Measurements from ENCODE around the gene RUNX1.
A peak's percentile ranks its signal among the peaks of the same experiment; 100 is the strongest.
"Not testable (repeated sequence)": the region's sequence is repeated elsewhere in the genome, so short reads cannot be mapped to it uniquely, and the experiment has no call there.

RUNX1 gene

DNA sequence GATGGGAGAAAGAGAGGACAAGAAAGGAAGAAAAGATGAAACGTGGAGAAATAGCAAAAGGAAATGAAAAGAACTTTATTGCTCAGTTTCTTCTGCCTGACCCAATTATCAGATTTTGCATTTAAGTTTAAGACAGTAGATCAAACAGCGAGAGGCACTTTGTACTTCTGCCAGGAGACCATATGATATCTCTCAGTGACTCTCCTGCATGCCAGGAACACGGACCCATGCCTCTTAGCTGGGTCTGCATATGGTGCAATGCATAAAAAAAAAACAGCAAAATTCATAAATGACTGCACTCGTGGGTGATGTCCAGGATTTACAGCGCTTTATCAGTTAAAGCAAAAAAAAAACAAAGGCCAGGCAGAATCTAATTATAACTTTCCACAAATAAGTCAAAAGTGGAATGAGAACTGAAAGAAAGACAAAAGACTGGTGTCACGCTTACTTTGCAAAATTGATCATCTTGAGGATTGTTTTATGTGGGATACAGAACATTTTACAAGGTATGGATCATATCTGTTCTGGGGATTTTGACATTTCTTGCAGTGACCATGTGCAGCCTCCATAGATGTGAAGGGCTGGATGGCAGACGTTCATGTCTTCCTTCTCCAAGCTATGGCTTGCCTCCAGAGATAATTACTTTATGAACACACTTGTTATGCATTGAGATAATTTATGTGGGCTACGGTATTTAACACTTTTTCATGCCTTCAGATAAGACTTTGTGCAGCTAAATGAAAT, 79.5 kb downstream of the RUNX1 start:
- DNase-seq (ENCODE audit: low read depth) = no peak

DNA sequence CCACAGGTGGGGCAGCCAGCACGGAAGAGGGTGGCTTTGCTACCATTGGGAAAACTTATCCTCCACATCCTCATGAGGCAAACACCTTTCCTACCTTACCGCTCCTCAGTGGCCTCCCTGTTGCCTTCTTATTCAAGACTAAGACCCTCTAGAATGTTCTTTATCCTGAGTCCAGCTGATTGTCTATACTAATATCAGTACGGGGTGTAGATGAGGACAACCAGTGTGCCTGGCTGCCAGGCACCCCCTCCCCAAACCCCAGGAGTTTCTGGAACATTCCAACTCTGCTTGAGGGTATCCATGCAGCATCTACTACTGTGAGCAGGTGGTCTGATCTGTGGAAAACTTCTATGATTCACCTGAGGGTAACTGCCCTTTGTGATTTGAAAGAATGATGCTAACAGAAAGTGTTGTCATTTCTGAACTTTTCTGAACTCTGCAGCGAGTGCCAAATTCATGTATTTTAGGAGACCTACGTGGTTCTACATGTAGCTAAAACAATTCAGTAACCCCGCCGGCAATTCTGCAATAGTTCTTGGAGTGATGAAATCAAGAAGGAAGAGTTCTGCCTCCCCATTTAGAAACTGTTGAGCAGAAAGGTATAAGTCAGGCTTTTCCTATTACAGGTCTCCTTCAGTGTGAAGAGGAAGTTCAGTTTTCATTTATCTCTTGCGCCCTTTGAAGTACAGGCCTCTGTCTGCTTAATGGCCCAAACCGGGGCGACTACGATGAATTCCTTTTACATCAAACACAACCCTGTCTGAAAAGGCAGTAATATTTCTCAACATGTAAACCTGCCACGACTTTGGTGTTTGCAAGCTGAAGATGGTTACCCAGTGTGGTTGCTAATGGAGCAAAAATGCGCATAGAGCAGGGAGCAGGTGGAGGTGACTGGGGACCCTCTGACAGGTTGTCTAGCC, 80.4 kb downstream of the RUNX1 start:
- DNase-seq (ENCODE audit: low read depth) = peak; percentile 11

DNA sequence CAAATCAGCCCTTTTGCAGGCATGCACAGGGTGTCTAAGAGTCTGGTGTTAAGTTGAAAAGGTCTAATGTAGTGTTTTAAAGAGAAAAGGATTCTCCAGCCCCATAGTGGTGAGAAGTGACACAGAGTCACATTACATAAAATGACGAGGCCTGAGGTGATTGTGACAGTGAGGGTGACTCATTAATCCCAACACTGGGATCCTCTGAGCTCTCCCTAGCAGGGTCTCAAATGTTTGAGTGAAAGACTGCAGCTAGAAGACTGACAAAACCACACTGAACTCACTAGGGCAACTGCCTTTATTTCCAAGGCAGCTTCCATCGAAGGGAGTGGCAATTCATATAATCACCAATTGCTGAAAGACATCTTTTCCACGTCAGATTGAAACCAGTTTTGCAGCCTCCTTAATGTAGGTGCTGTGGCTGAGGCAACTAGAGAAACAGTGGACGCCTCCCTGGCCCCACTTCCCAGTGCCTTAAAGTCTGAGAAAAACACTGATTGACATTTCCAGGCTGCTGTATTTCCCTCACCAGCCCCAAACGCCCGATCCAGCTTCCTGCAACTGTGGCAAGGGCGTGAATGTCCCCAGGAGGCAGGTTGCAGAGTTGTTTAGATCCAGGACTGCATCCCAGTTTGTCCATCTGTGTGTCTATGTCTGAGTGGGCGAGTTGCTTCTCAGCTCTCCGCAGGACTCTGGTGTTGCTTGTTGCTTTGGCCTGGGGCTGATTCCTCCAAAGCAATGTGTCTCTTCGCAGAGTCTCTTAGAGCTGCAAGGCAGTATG, 81.4 kb downstream of the RUNX1 start:
- peak; percentile 21 for DNase-seq (ENCODE audit: low read depth)

DNA sequence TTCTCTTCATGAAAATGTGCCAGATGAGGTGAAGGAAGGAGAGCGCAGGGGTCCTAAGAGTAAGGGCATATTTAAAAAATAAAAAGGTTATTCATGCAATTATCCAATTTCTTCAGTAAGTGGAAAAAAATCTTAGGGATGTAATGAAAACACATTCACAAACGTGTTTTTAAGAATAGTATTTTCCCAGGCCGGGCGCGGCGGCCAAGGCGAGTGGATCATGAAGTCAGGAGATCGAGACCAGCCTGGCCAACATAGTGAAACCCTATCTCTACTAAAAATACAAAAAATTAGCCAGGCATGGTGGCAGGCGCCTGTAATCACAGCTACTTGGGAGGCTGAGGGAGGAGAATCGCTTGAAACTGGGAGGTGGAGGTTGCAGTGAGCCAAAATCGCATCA, 82.2 kb downstream of the RUNX1 start:
- not testable (repeated sequence) for DNase-seq (ENCODE audit: low read depth)

DNA sequence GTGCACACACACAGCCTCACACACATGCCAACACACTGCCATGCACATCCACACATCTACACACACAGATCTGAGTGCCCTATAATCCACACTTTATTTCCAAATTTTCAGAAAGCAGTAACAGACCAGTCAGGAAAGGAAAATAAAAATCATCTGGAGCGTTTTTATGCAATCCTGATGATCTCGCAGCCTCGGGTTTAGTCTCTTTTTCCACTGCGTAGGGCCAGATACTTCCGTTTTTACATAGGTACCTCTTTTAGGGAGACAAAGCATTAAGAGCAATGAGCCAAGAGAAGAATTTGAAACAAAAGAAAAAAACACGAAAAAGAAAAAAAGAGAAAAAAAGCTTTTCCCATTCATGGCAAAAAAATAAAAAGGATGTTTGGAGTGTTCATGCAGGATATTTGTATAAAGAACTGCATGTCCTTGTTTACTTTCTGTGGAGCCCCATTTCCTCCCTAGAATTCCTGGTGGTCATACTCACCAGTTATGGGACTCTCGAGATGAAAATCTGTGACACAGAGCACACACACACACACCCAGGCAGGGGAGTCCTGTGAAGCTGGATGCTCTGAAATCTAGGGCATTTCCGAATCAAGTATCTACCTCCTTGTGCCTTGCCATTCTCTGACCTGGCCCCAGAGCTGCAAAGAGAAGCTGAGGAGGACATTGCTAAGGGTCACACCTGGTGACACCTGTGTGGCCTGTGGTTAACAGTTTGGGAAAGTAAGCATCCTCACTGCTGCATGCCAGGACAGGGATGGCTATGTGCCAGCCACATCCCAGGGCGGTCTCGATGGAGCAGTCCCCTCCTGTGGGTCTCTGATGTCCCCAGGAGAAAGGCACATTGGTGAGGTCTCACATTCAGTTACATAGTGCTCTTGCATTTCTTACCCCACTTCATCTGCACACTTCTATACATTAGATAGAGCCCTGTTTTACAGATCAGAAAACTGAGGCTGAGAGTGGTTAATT, 83.6 kb downstream of the RUNX1 start:
- no peak for DNase-seq (ENCODE audit: low read depth)

DNA sequence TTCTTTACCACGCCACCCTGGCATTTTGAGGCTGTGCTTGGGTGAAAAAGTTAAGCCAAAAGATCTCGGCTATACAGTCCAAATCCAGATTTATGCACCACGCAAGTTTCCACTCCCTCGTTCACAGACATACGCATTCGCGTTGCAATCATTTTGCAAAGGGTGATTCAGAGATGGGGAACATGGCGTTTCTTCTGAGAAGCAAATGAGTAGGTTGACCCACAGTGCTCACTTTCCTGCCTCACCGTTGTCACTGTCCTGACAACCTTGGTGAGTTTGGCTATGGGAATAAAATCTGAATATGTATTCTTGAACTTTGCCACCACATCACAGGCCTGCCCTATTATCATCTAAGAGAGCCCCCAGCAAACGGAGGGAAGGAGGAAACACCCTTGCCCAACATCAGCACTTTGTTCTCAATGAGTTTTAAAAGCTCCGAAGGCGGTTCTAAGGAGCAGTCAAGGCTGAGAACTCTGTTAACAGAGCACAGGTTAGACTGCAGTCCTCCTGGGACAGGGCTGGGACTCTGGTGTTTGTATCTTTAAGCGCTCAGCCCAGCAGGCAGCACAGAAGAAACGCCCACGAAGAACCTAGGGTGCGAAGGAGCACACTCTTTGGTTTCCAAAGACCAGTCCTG, 86.4 kb downstream of the RUNX1 start:
- no peak for DNase-seq (ENCODE audit: low read depth)

DNA sequence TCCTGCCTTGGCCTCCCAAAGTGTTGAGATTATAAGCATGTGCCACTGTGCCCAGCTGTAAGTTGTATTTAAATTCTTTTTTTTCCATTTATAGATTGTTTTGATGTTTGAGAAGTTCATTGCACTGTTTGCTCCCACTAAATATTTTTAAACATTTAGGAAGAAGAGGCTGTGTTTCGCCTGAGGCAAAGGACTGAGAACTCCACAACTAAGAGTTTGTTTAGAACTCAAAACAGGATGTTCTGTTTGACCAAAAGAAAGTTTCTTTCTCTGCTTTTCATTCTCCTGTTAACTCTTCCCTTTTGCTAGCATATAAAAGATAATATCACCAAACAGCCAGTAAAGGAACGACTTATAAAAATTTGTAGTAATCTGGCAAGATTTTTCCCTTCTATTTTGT, 87.0 kb downstream of the RUNX1 start:
- DNase-seq (ENCODE audit: low read depth) = no peak

DNA sequence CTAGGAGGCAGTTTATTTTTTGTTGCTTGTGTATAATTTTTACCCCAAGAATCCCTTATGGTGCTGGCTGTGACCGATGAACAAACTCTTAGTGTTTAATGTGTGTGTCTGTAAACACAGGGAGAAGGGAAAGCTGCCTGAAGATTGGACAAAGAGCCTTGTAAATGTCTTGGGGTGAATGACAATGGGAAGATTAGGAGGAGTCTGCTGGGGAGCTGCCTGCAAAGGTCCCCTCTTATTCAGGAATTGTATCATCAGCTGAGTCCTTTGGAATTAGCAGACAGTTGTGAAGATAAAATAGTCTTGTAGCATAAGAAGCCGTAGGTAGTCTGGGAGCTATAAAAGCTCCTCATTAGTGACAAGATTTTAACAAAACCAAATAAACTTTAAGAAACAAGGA, 88.4 kb downstream of the RUNX1 start:
- no peak for DNase-seq (ENCODE audit: low read depth)

DNA sequence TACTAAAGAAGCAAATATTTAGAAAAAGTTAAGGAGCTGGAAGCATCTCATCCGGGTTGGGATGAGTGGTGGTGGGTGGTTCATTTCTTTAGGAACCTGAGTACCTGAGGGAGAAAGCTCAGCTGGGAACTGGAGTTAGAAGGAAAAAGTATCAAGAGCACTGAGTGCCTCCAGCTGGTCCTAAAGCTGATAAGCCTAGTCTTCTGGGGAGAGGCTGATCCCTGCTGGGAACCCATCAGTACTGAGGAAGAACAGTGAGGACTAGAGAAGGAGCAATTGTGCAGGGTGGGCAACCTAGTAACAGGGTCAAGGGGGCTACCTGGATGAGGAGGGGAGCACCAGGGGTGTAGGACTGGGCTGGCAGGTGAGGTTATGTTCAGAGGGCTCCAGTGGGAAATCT, 89.5 kb downstream of the RUNX1 start:
- no peak for DNase-seq (ENCODE audit: low read depth)

DNA sequence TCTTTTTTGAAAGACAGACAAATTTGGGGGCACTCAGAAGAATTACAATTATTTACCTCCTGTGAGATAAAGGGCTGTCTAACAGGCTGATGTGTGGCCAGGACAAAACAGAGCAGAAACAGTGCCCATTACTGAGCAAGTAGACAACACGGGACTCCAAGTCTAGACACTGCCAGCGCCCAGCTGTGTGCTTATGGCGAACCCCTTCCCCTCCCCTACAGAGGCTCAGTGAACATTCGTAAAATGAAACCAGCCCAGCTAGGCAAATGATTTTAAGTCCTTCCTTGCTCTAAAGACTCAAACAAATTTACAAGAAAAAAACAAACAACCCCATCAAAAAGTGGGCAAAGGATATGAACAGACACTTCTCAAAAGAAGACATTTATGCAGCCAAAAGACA, 91.1 kb downstream of the RUNX1 start:
- DNase-seq (ENCODE audit: low read depth) = no peak

DNA sequence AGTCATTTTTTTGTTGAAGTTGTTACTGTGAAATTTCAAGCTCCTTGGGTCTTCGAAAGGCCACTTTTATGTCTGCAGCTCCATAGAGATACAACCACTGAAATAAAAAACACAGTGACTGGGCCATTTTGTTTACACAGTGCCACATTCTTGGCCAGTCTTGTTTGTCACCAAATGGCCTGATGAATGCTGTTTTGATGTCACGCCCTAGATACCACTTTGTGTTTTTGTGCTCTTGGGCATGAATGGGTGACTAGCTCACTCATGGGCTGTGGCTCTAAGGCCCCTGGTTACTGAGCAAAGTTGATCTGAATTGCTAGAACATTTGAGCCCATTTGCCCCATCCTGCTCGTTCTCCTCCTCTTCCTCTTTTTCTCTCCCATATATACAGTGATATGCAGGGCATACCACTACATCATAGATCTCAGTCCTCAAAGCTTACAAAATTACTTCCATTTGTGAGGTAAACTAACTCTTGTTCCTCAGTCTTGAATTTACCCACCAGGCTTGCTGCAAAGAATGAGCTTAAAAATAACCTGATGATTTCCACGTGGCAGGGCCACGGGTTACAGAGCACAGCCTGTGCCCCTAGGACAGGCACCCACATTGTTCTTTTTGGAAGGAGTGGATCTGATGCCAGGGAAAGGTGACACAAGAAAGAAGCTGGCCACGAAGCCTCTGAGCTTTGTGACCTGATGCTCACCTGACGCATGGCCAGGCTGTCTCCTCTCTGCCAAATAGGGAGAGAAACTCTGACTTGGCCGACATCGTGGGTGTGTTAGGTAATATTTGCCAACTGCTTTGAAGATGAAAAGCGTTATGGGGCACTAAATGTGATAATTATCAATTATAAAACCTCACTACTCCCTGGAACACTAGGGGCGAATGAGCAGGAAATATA, 92.4 kb downstream of the RUNX1 start:
- no peak for DNase-seq (ENCODE audit: low read depth)

DNA sequence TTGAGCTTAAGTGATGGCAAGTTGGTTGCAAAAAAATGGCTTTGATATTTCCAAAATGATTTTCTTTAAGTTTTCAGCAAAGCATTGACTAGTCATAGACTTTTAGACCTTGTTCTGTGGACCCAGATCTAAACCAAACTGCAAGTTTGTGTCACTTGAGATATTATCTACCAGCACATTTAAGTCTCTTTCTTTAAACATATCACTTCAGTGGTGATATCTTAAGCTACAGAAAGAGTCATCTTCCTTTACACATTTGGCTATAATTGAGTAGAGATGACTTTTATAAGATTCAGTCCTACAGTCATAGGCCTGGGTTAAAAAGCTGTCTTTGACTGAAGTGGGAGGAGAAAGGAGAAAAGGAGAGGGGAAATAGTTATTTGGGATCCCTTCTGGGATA, 95.2 kb downstream of the RUNX1 start:
- no peak for DNase-seq (ENCODE audit: low read depth)

DNA sequence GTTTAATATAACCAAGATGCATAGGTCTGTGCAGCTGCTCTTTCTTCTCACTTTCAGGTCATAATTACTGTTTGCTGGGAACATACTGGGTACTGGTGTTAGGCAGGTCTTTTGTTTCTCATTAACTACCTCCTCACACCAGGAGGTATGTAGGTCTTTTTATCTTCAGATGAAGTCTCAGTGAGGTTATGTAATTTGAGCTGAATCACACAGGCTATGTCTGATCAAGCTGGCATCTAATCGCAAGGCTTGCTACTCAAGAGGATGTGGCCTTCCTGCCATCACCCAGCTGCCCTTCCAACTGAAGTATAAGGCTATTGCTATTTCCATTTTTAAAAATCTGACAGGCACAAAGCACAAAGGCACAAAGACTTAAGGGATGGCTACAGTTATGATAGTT, 96.4 kb downstream of the RUNX1 start:
- DNase-seq (ENCODE audit: low read depth) = no peak

DNA sequence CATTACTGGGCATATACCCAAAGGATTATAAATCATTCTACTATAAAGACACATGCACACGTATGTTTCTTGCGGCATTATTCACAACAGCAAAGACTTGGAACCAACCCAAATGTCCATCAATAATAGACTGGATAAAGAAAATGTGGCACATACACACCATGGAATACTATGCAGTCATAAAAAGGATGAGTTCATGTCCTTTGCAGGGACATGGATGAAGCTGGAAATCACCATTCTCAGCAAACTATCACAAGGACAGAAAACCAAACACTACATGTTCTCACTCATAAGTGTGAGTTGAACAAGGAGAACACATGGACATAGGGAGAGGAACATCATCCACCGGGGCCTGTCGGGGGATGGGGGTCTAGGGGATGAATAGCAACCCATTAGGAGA, 97.2 kb downstream of the RUNX1 start:
- DNase-seq (ENCODE audit: low read depth) = not testable (repeated sequence)

DNA sequence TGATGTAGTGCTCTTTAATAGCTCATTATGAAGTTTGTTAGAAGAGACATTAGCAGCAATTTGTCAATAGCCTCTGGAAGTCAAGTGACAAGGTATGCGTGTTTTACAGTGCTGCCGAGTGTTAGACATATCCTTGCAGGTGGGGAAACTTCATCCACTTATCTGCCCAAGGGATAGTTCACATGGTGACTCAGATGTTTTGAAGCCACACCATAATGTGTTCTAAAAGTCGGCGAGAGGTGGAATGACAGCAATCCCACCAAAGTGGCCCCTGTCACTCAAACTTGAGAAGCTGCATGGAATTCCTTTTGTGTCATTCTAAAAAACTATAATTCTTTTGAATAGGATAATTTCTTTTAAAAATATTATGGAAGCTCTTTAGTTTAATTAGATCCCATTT, 98.1 kb downstream of the RUNX1 start:
- DNase-seq (ENCODE audit: low read depth) = no peak

DNA sequence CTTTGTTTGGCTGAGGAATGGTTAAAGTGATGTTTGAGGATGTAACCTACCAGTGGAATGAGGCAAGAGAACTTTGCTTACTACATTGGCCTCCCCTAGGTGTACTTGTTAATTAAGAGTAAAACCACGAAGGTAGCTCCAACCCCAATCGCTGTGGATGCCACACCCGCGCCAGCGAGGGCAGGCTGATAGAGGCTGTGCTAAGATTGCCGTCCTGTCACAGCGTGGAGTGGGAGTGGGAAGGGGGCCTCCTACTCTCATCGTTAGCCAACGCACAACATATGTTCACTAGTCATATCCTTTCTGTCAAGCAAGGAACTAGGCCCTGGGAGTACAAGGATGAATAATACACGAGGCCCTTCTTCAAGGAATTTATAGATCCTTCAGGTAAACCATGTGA, 99.6 kb downstream of the RUNX1 start:
- no peak for DNase-seq (ENCODE audit: low read depth)

DNA sequence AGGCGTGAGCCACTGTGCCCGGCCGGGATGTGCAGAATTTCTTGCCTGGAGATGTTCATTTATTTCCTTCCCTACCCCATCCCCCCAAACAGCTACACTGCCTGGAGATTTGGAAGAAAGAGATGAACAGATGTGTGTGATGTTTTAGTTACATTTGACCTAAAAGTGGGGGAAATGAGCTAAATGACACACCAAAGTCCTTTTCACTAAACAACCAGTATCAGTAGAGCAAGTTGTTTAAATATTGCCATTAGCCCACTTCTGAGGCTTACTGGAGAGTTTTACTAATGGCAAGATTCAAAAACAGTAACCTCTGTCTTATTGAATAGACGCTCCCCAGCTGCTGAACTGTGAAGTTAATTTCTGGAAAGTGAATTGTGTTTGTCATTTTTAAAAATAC, 100.1 kb downstream of the RUNX1 start:
- no peak for DNase-seq (ENCODE audit: low read depth)

DNA sequence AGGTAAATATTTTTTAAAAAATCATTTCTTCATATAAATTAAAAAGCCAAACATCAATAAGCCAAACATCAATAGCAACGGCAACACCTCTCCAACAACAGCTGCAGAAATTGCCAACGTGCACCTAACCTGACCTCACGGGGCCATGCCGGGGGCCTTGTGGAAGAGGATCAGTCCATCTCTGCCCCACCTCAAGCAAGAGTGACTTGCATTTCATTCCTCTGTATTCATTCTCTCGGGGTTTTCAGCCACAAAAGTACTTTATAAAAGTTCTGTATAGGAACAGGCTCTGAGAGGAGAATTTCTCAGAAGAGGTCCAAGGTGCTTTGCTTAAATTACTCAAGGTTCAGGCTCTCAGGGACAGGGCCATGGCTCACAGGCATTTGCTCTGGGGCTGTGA, 100.9 kb downstream of the RUNX1 start:
- no peak for DNase-seq (ENCODE audit: low read depth)

DNA sequence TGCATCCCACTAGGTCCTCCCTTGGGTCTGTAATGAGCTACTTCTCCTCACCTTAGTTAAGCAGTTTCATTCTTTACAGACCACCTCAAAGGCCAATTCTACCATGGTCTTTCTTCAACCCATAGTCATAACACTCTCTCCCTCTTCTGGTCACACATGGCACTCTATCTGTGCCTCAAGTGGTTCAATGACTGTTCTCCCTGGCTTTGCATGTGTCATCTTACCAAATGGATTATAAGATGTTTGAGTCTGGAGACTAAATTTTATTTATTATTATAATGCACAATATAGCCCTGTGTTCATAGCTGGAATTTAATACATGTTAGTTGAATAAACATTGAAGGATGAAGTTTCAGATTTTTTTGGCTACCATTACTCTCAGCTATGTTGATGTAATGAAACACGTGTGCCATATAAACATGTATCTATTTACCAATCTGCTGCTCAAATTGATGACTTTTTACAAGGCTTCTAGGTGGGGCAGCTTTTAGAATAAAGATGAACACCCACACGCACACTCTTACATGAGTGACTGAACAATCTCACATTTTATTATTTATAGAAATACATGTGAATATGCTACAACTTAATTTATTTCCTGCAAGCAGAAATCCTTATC, 102.1 kb downstream of the RUNX1 start:
- DNase-seq (ENCODE audit: low read depth) = no peak
